NCI-H187 treated with DMSO at 0.1 percent for 48 hours (cell line): Measurements from ENCODE around the gene RASGEF1B.

ENCODE experiments used
- DNase-seq: peaks from one replicate; lab custom pipeline; 2025; lab: John Stamatoyannopoulos, UW

The RASGEF1B gene

GRCh38 chr4:81398379-81398778, 73.3 kb downstream of the RASGEF1B start:
- no peak for DNase-seq

- DNase-seq: no peak
Measured at GRCh38 chr4:81397635-81398034, 74.1 kb downstream of the RASGEF1B start.

- DNase-seq: no peak
Measured at GRCh38 chr4:81395239-81395638, 76.5 kb downstream of the RASGEF1B start.

- no peak for DNase-seq
Measured at GRCh38 chr4:81392164-81392563, 79.5 kb downstream of the RASGEF1B start.

- no peak for DNase-seq
Measured at GRCh38 chr4:81389720-81390119, 82.0 kb downstream of the RASGEF1B start.

GRCh38 chr4:81380437-81380836, 91.3 kb downstream of the RASGEF1B start:
- DNase-seq: no peak

GRCh38 chr4:81378386-81378785, 93.3 kb downstream of the RASGEF1B start:
- no peak for DNase-seq

GRCh38 chr4:81377191-81377590, 94.5 kb downstream of the RASGEF1B start:
- DNase-seq: no peak

GRCh38 chr4:81376720-81377119, 95.0 kb downstream of the RASGEF1B start:
- no peak for DNase-seq
